WI38 (cell line): ENCODE measurements around the gene FYN.

Experiments used
- H3K4me3 ChIP-seq: 2 replicates; pipeline ENCODE4 v1.5.1; 2011; ENCODE audit warnings: low read depth, mild to moderate bottlenecking, control low read depth, low read length
- TF ChIP-seq, protein P1 (sequence below): IDR thresholded peaks from 2 replicates; pipeline ENCODE4 v1.5.1; 2012; ENCODE audit warnings: low read depth, mild to moderate bottlenecking, control low read depth, low read length

FYN gene

DNA sequence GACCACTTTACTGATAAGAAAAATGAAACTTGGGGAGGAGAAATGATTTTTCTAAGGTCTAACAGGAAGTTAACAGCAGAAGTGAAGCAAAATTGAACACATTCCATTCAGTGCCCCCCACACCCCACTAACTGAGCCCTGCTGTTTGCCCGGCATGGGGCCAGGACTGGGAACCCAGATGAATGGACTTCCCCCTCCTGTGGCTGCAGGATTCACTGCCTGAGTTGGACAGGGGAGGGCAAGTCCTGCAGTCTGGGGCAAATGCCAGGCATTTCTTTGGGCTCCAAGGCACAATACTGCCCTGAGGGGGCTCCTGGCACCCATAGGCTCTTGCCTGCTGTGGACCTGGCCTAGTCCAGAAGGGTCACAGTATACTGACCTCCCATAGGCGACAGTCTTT is 28.3 kb downstream of the FYN start:
- TF ChIP-seq, protein P1, sequence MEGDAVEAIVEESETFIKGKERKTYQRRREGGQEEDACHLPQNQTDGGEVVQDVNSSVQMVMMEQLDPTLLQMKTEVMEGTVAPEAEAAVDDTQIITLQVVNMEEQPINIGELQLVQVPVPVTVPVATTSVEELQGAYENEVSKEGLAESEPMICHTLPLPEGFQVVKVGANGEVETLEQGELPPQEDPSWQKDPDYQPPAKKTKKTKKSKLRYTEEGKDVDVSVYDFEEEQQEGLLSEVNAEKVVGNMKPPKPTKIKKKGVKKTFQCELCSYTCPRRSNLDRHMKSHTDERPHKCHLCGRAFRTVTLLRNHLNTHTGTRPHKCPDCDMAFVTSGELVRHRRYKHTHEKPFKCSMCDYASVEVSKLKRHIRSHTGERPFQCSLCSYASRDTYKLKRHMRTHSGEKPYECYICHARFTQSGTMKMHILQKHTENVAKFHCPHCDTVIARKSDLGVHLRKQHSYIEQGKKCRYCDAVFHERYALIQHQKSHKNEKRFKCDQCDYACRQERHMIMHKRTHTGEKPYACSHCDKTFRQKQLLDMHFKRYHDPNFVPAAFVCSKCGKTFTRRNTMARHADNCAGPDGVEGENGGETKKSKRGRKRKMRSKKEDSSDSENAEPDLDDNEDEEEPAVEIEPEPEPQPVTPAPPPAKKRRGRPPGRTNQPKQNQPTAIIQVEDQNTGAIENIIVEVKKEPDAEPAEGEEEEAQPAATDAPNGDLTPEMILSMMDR: no peak
- H3K4me3 ChIP-seq: no peak overlapping the region

DNA sequence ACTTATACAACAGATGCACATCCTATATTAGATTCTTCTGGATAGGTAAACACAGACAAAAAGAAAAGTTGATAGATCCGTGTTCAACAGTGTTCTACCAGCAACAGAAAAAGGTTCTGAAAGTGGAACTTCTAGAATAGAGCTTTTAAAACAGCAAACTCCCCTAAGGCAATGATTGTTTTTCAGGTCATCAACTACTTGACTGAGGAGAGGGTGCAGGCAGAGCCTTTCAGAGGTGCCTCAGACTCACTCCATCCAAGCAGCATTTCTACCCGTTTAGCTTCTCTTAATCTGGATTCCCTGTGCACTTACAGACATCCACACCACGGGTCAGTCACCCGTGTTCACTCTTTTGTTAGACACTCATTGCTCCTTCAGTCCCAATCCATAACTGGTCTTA is 28.9 kb downstream of the FYN start:
- no peak overlapping the region for H3K4me3 ChIP-seq
- TF ChIP-seq, protein P1: no peak

DNA sequence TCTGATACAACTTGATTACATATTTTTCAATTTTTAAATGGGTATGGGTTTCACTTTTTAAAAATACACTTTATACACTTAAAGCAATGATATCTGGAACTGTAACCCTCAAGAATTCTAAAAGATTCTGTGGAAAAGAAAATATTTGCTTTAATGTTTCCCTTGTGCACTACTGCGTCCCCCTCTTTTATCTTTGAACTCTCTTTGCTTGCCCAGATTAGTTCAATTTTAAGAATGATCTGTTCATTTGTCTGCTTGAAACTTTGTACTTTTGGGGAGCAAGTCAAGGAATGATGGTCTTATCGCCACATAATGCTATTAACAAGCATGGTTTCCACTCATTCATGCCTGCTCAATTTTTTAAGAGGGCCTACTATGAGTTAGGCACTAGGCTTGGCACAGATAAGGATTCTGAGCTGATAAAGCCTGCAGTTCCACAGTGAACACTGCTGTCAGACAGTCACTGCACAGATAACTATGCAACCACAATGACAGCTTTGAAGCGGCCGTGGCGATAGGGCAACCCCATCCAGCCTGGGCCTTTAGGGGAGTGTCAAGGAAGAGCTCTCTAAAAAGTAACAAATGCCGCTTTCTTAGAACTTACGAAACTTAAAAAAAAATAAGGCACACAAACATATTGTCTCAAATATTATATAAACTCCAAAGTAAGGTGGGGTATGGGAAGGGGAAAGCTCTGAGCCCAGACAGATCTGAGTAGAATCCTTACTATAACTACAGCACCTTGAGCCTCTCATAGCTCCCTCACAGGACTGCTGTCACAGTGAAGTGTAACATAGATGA is 29.7 kb downstream of the FYN start:
- H3K4me3 ChIP-seq: no peak overlapping the region
- TF ChIP-seq, protein P1: no peak

DNA sequence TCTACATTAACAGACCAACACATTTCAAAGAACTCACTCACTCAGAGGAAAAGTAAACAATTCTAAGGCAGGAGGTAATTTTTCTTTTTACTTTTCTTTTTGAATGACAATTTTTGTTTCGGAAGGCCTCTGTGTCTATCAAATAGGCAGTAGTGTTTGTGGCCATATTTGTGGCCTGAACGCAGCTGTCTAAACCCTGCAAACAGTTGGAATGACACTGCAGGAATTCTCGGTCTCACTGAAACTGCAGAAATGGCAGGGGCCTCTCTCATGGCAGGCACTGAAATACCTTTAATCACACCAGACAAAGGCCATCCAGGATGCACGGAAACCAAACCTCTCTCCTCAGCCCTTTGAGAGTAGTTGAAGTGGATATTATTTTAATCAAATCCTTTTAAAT is 30.4 kb downstream of the FYN start:
- H3K4me3 ChIP-seq: no peak overlapping the region
- TF ChIP-seq, protein P1: no peak

DNA sequence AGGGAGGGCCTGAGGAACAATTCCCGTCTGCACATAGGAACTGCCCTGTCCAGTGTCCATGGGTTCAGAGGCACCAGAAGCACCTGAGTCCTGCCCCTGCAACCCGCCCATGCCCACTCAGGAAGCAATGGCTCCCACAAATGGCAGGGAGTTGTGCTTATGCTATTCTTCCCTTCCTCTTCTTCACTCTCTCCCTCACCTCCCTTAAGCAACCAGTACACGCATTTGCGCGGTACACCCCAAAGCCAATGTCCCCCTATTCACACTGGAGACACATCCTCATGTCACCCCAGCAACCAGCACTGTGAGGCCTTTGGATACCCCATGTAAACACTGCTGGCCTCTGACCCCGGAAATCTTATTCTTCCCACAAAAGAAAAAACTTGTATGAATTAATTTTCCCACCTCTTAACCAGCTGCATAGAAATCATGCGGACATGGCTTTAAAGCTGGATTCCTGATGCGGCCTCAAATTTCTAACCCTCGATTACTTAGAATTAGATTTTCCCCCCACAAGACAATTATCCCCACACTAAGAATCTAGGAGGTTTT is 30.9 kb downstream of the FYN start:
- no peak overlapping the region for H3K4me3 ChIP-seq
- TF ChIP-seq, protein P1: no peak

DNA sequence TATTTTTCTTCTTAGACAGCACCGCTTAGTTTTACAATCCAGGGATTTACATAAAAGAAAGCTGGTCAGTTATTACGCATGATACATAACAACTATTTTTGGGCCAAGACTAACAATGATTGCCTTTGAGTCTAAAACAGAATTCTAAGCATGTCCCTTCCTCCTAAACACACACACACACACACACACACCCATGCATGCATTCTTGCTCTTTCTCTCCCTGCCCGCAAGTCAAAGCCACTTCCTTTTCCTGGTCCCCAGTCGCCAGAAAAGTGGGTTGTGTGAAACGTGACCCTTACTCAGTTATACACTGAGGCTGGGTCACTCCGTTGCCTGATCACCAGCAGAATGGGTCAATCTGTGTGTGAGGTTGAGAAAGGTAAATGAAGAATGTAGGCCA is 31.4 kb downstream of the FYN start:
- H3K4me3 ChIP-seq: no peak overlapping the region
- TF ChIP-seq, protein P1: no peak

DNA sequence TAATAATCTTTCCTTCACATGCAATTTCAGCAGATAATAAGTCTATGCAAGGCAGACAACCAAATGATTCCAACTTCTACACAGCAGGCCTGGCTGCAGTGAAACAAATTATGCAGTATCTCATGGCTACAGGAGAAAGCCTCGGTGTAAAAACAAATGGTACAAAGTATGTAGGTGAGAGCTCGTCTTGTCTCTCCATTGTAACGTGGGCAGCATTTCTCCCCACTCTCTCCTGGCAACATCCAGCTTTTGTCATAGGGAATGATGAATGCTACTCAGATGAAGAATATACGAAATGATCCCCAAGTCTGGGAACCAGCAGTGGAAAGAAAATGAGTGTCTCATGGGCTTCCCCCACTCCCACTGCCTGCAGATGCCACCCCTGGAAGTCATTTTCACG is 32.4 kb downstream of the FYN start:
- H3K4me3 ChIP-seq: no peak overlapping the region

More for the DNA sequence above, 32.4 kb downstream of the FYN start:
- TF ChIP-seq, protein P1: no peak
